Measurements from ENCODE around the gene TMEM145.

DNA sequence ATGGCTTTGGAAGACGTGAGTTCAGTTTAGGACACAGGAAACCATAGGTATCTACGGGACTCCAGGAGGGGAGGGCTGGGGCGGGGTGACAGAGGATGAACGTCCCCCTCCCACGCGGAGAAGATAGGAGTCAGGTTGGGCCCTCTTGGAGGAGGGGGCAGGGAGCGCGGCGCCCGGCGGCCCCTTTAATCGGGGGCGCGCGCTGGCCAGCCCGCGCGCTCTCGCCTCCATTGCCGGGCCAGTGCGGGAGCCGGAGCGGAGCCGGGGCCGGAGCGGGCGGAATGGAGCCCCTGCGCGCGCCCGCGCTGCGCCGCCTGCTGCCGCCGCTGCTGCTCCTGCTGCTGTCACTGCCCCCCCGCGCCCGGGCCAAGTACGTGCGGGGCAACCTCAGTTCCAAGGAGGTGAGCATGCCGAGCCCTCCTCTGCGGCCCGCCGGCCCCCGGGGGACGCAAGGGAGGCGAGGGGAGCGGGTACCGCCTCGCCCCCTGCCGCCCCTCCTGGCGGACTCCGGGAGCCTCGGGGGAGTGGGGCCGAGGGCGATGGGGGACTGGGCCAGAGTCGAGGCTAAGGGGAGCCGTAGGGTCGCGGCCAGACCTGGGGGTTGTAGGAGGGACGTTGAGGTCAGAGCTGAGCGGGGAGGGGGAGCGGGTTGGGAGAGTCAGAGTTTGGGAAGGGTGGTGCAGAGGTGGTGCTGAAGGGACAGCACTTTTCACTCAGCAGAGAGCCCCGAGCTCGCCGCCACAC is at the start of gene TMEM145:
- no peak for TF ChIP-seq POLR2A (conservative IDR thresholded peaks at IDR 0.05)
- TF ChIP-seq MXI1 (IDR thresholded peaks at IDR 0.05; ENCODE audit: low read depth, low read length) = no peak
- no peak for TF ChIP-seq TAF1 (IDR thresholded peaks at IDR 0.05; ENCODE audit: control insufficient read depth, extremely low read depth, insufficient read depth, low read length, severe bottlenecking)
- no peak for TF ChIP-seq ZNF274 (IDR thresholded peaks at IDR 0.05; ENCODE audit: borderline replicate concordance, low read depth, low read length)
- TF ChIP-seq, protein P1, sequence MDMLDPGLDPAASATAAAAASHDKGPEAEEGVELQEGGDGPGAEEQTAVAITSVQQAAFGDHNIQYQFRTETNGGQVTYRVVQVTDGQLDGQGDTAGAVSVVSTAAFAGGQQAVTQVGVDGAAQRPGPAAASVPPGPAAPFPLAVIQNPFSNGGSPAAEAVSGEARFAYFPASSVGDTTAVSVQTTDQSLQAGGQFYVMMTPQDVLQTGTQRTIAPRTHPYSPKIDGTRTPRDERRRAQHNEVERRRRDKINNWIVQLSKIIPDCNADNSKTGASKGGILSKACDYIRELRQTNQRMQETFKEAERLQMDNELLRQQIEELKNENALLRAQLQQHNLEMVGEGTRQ (CRISPR knock-in tag; IDR thresholded peaks at IDR 0.05) = no peak
- TF ChIP-seq, protein P2, sequence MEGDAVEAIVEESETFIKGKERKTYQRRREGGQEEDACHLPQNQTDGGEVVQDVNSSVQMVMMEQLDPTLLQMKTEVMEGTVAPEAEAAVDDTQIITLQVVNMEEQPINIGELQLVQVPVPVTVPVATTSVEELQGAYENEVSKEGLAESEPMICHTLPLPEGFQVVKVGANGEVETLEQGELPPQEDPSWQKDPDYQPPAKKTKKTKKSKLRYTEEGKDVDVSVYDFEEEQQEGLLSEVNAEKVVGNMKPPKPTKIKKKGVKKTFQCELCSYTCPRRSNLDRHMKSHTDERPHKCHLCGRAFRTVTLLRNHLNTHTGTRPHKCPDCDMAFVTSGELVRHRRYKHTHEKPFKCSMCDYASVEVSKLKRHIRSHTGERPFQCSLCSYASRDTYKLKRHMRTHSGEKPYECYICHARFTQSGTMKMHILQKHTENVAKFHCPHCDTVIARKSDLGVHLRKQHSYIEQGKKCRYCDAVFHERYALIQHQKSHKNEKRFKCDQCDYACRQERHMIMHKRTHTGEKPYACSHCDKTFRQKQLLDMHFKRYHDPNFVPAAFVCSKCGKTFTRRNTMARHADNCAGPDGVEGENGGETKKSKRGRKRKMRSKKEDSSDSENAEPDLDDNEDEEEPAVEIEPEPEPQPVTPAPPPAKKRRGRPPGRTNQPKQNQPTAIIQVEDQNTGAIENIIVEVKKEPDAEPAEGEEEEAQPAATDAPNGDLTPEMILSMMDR (IDR thresholded peaks at IDR 0.05 in 2 of 3, conservative IDR thresholded peaks at IDR 0.05 in 1 of 3; ENCODE audit: insufficient read depth in 2 of 3, low read depth in 1 of 3, low read length in 3 of 3) = peak in 2 of 3 experiments; percentile 34 to 72; a peak in 4 of 6 replicates
- TF ChIP-seq, protein P3, sequence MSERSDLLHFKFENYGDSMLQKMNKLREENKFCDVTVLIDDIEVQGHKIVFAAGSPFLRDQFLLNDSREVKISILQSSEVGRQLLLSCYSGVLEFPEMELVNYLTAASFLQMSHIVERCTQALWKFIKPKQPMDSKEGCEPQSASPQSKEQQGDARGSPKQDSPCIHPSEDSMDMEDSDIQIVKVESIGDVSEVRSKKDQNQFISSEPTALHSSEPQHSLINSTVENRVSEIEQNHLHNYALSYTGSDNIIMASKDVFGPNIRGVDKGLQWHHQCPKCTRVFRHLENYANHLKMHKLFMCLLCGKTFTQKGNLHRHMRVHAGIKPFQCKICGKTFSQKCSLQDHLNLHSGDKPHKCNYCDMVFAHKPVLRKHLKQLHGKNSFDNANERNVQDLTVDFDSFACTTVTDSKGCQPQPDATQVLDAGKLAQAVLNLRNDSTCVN (CRISPR knock-in tag; IDR thresholded peaks at IDR 0.05) = no peak

Measured in K562 (cell line).